GM12878 (cell line): ENCODE data around the gene ATP6V1G2. TPM values are rescaled to one million over a fixed set of nuclear protein-coding genes. Genes with fewer than 3 reads are reported as not detected.
A peak's percentile ranks its signal among the peaks of the same experiment; 100 is the strongest.

Source experiments
- ATF7 ChIP-seq: fragments of 450-650 bp; IDR thresholded peaks from 2 replicates; pipeline ENCODE4 v1.6.1; 2016; ENCODE audit warnings: low read depth, mild to moderate bottlenecking
- BHLHE40 ChIP-seq, 2 experiments: fragments of 450-650 bp in 1 of 2; IDR thresholded peaks; 2 replicates each; pipeline ENCODE4 v1.6.1; 2011 to 2017; ENCODE audit warnings: low read depth in 2 of 2, borderline replicate concordance in 1 of 2, improper control_type of control experiment in 1 of 2, low read length in 1 of 2, mild to moderate bottlenecking in 1 of 2
- CEBPB ChIP-seq, 2 experiments: fragments of 150-350 bp in 1 of 2; IDR thresholded peaks; 2 replicates each; pipeline ENCODE4 v1.6.1; 2012 to 2014; ENCODE audit warnings: low read depth in 2 of 2, low read length in 2 of 2, borderline replicate concordance in 1 of 2, inconsistent platforms in 1 of 2
- CREB1 ChIP-seq: IDR thresholded peaks from 2 replicates; pipeline ENCODE4 v1.6.1; 2012; ENCODE audit warnings: low read depth, mild to moderate bottlenecking, inconsistent platforms
- CREM ChIP-seq: IDR thresholded peaks from 2 replicates; pipeline ENCODE4 v1.6.1; 2014; ENCODE audit warnings: antibody characterized with exemption, low read depth
- EED ChIP-seq: sonication (generic); IDR thresholded peaks from 2 replicates; pipeline ENCODE4 v1.6.1; 2016; ENCODE audit warnings: antibody characterized with exemption, low read depth
- EGR1 ChIP-seq, 2 experiments: IDR thresholded peaks; 1 replicate in 1 of 2; 2 replicates in 1 of 2; pipeline ENCODE4 v1.6.1; 2011 to 2012; ENCODE audit warnings: low read depth in 2 of 2, low read length in 2 of 2, borderline replicate concordance in 1 of 2, mild to moderate bottlenecking in 1 of 2, moderate library complexity in 1 of 2
- ESRRA ChIP-seq: IDR thresholded peaks from 2 replicates; pipeline ENCODE4 v1.6.1; 2012; ENCODE audit warnings: mild to moderate bottlenecking, low read length, improper control_type of control experiment
- HDAC6 ChIP-seq: fragments of 200-600 bp; sonication (generic); IDR thresholded peaks from one replicate; pipeline ENCODE4 v1.8.0; 2017; ENCODE audit warnings: antibody characterized with exemption; ENCODE audit not compliant: unreplicated experiment
- KDM1A ChIP-seq: fragments of 200-600 bp; sonication (generic); IDR thresholded peaks from 2 replicates; pipeline ENCODE4 v1.6.1; 2016; ENCODE audit warnings: borderline replicate concordance
- KLF5 ChIP-seq: fragments of 450-650 bp; IDR thresholded peaks from 2 replicates; pipeline ENCODE4 v1.6.1; 2014; ENCODE audit warnings: mild to moderate bottlenecking; ENCODE audit not compliant: partially characterized antibody
- MEF2A ChIP-seq: IDR thresholded peaks from 2 replicates; pipeline ENCODE4 v1.6.1; 2011; ENCODE audit warnings: low read depth, mild to moderate bottlenecking, low read length, moderate library complexity; ENCODE audit not compliant: insufficient read depth
- RELB ChIP-seq: fragments of 450-650 bp; IDR thresholded peaks from 2 replicates; pipeline ENCODE4 v1.6.1; 2017; ENCODE audit warnings: low read depth, mild to moderate bottlenecking, moderate library complexity
- REST ChIP-seq: IDR thresholded peaks from 2 replicates; pipeline ENCODE4 v1.6.1; 2012; ENCODE audit warnings: mild to moderate bottlenecking, low read depth, low read length
- TBL1XR1 ChIP-seq: IDR thresholded peaks from 2 replicates; pipeline ENCODE4 v1.6.1; 2012; ENCODE audit warnings: low read depth, low read length, improper control_type of control experiment
- WRNIP1 ChIP-seq: IDR thresholded peaks from 2 replicates; pipeline ENCODE4 v1.6.1; 2011; ENCODE audit warnings: low read depth, low read length, improper control_type of control experiment, borderline replicate concordance
- ZBTB11 ChIP-seq: fragments of 450-650 bp; formaldehyde crosslinking; IDR thresholded peaks from 2 replicates; pipeline ENCODE4 v1.5.0; 2022; ENCODE audit warnings: mild to moderate bottlenecking, missing genetic modification characterization
- polyA plus RNA-seq, 11 experiments: library from polyadenylated mRNA; depleted of rRNA in 4 of 11; unstranded in 6 of 11; stranded (reverse) in 5 of 11; fragments of >200 nt; fragmentation: Nextera tagmentation in 4 of 11; fragmentation: Illumina TruSeq in 1 of 11; extraction: Ambion mirVana in 4 of 11; extraction: Trizol in 1 of 11; gene quantifications; 1 replicate in 1 of 11; 2 replicates in 10 of 11; pipeline versions ENCODE4 v1.2.1 to v1.2.3, GENCODE V29; 2011 to 2016; ENCODE audit warnings: inconsistent platforms in 2 of 11, missing spikeins in 2 of 11, low read depth in 1 of 11
- total RNA-seq, 4 experiments: library from RNA; depleted of rRNA in 3 of 4; stranded (reverse); fragments of >200 nt in 3 of 4; fragmentation: Illumina TruSeq in 1 of 4; extraction: Trizol in 1 of 4; gene quantifications; 2 replicates each; pipeline versions ENCODE4 v1.2.1 to v1.2.3, GENCODE V29; 2013 to 2021
- TF ChIP-seq, protein P1 (sequence below): IDR thresholded peaks from 2 replicates; pipeline ENCODE4 v1.6.1; 2012; ENCODE audit warnings: low read depth, low read length, improper control_type of control experiment

Gene ATP6V1G2
- total and polyA plus RNA-seq, 10 of the 15 experiments (the other 5 are each of a cell fraction or from before 2014, with no cell fraction given): 0.45 to 8.9 (median 2.8) TPM

DNA sequence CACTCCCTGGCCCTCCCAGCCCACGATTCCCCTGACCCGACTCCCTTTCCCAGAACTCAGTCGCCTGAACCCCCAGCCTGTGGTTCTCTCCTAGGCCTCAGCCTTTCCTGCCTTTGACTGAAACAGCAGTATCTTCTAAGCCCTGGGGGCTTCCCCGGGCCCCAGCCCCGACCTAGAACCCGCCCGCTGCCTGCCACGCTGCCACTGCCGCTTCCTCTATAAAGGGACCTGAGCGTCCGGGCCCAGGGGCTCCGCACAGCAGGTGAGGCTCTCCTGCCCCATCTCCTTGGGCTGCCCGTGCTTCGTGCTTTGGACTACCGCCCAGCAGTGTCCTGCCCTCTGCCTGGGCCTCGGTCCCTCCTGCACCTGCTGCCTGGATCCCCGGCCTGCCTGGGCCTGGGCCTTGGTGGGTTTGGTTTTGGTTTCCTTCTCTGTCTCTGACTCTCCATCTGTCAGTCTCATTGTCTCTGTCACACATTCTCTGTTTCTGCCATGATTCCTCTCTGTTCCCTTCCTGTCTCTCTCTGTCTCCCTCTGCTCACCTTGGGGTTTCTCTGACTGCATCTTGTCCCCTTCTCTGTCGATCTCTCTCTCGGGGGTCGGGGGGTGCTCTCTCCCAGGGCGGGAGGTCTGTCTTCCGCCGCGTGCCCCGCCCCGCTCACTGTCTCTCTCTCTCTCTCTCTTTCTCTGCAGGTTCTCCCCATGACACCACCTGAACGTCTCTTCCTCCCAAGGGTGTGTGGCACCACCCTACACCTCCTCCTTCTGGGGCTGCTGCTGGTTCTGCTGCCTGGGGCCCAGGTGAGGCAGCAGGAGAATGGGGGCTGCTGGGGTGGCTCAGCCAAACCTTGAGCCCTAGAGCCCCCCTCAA is 25.9 kb upstream of the ATP6V1G2 start, which contains the start of gene LTA (continued):
- TF ChIP-seq EGR1 (IDR thresholded peaks at IDR 0.05; ENCODE audit: borderline replicate concordance in 1 of 2, low read depth in 2 of 2, low read length in 2 of 2): no peak
- TF ChIP-seq ZBTB11 (CRISPR knock-in tag): no peak
- no peak for TF ChIP-seq HDAC6
- no peak for TF ChIP-seq CREB1
- no peak for TF ChIP-seq ESRRA
- TF ChIP-seq KDM1A: no peak
- peak; percentile 50; the same call in 1 of the 2 replicates for TF ChIP-seq RELB
- TF ChIP-seq ATF7: peak; percentile 63
- no peak for TF ChIP-seq CEBPB (IDR thresholded peaks at IDR 0.05; ENCODE audit: borderline replicate concordance in 1 of 2, low read depth in 2 of 2, low read length in 2 of 2)
- no peak for TF ChIP-seq WRNIP1
- peak; percentile 74; the same call in 1 of the 2 replicates for TF ChIP-seq TBL1XR1
- no peak for TF ChIP-seq MEF2A
- peak; percentile 71 for TF ChIP-seq EED
- TF ChIP-seq, protein P1, sequence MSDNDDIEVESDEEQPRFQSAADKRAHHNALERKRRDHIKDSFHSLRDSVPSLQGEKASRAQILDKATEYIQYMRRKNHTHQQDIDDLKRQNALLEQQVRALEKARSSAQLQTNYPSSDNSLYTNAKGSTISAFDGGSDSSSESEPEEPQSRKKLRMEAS: 0 out of 2 replicates have a peak, but pooled peaks have one; percentile 56
- no peak for TF ChIP-seq REST
- no peak for TF ChIP-seq KLF5
- peak in 1 of 2 experiments; percentile 64; a peak in 2 of 4 replicates for TF ChIP-seq BHLHE40 (IDR thresholded peaks at IDR 0.05; ENCODE audit: borderline replicate concordance in 1 of 2, low read depth in 2 of 2, low read length in 1 of 2)
- TF ChIP-seq CREM: no peak
